ENCODE results near the gene DAPL1.

Gene DAPL1

GRCh38 chr2:158776231-158776630, 18.9 kb upstream of the DAPL1 start:
- POLR2A ChIA-PET (ENCODE audit: low non-redundant PET) = no interaction called here
- no peak overlapping the region for H3K27ac ChIP-seq
- DNase-seq (ENCODE audit: low spot score) = no peak
- CTCF ChIA-PET = interaction anchor here (0.5 kb wide), 1 partner anchor 268 kb away, joined by 3 read pairs; no protein-coding TSS in a partner anchor
- no peak for TF ChIP-seq CTCF (conservative IDR thresholded peaks at IDR 0.05; ENCODE audit: low read depth)

- TF ChIP-seq CTCF (conservative IDR thresholded peaks at IDR 0.05; ENCODE audit: low read depth) = no peak
- CTCF ChIA-PET = no interaction called here
- no peak overlapping the region for H3K27ac ChIP-seq
- POLR2A ChIA-PET (ENCODE audit: low non-redundant PET) = no interaction called here
- DNase-seq (ENCODE audit: low spot score) = no peak
Measured at GRCh38 chr2:158777077-158777476, 18.0 kb upstream of the DAPL1 start.

- CTCF ChIA-PET = no interaction called here
- POLR2A ChIA-PET (ENCODE audit: low non-redundant PET) = no interaction called here
- no peak for TF ChIP-seq CTCF (conservative IDR thresholded peaks at IDR 0.05; ENCODE audit: low read depth)
- DNase-seq (ENCODE audit: low spot score) = no peak
- H3K27ac ChIP-seq = no peak overlapping the region
Measured at GRCh38 chr2:158778243-158778642, 16.9 kb upstream of the DAPL1 start.

- ChIA-PET CTCF (interaction anchor here (0.6 kb wide), 1 partner anchor 53 kb away, joined by 3 read pairs; no protein-coding TSS in a partner anchor), POLR2A (ENCODE audit: low non-redundant PET) (no interaction called here)
- no peak overlapping the region for H3K27ac ChIP-seq
- TF ChIP-seq CTCF (conservative IDR thresholded peaks at IDR 0.05; ENCODE audit: low read depth) = no peak
- DNase-seq (ENCODE audit: low spot score) = no peak
Measured at GRCh38 chr2:158779621-158780020, 15.5 kb upstream of the DAPL1 start.

GRCh38 chr2:158781353-158781961, 13.7 kb upstream of the DAPL1 start:
- ChIA-PET CTCF (no interaction called here), POLR2A (ENCODE audit: low non-redundant PET) (interaction anchor here (0.7 kb wide), 1 partner anchor 529 kb away, joined by 3 read pairs; no protein-coding TSS in a partner anchor)
- H3K27ac ChIP-seq = no peak overlapping the region
- no peak for TF ChIP-seq CTCF (conservative IDR thresholded peaks at IDR 0.05; ENCODE audit: low read depth)
- DNase-seq (ENCODE audit: low spot score) = peak; percentile 36

- no peak overlapping the region for H3K27ac ChIP-seq
- TF ChIP-seq CTCF (conservative IDR thresholded peaks at IDR 0.05; ENCODE audit: low read depth) = no peak
- DNase-seq (ENCODE audit: low spot score) = no peak
- POLR2A ChIA-PET (ENCODE audit: low non-redundant PET) = no interaction called here
- CTCF ChIA-PET = no interaction called here
Measured at GRCh38 chr2:158782136-158782535, 13.0 kb upstream of the DAPL1 start.
